Posterior vena cava (tissue), 2 donors: Measurements from ENCODE around the gene TFPT. TPM values are rescaled to one million over a fixed set of nuclear protein-coding genes. Genes with fewer than 3 reads are reported as not detected.
A peak's percentile ranks its signal among the peaks of the same experiment; 100 is the strongest.
"Not testable (repeated sequence)": the region's sequence is repeated elsewhere in the genome, so short reads cannot be mapped to it uniquely, and the experiment has no call there.

ENCODE experiments used
- DNase-seq: peaks from one replicate; pipeline ENCODE4 v3.0.0-alpha.2; 2020; ENCODE audit warnings: low spot score
- intact Hi-C, 2 donors: fragments of 100-400 bp; cut with DNase I; formaldehyde crosslinking; loops; one replicate each; pipeline versions ENCODE4 v1.14.1 to v1.14.2; 2022 to 2023
- total RNA-seq, 2 donors: library from RNA; stranded (reverse); fragmentation: NEBNext Ultra II Directional; extraction: Animal tissue kit (Norgen Biotek cat#: 25700); gene quantifications; one replicate each; pipeline ENCODE4 v1.2.1, GENCODE V29; 2021
- donor health status: DM: yes; HTN: yes; CAD: no.
- donor health status: DM: yes; HTN: yes; CAD: no.

TFPT gene
- total RNA-seq, 2 donors from 2014 or later: 13.3 to 14.8 TPM

DNA sequence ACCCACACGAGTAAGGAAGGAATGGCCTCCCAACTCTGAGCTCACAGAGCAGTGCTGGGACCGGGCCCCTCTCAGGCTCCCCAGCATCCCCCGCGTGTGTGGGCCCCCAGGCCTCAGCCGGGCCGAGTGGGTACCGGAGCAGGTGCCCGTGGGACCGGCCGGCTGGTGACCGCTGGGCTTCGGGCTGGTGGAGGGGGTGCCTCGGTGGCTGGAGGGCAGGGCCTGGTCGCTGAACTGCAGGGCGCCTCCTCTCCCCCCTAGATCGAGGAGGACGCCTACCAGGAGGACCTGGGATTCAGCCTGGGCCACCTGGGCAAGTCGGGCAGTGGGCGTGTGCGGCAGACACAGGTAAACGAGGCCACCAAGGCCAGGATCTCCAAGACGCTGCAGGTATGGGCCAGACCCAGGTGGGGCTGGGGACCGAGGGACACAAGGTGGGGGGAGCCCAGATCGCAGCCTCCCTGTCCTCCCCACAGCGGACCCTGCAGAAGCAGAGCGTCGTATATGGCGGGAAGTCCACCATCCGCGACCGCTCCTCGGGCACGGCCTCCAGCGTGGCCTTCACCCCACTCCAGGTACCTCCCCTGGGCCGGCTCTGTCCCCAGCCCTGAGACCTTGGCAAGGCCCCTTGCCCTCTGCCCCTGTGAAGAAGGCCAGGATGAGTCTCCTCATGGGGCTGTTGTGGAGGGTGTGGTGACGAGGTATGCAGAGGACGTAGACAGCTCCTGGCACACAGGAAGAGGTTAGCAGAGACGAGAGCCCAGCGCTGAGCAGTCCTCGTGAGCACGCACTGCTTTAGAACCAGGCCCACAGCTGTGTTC, 13.5 kb upstream of the TFPT start:
- no peak for DNase-seq
- intact Hi-C loops: no loop called here

DNA sequence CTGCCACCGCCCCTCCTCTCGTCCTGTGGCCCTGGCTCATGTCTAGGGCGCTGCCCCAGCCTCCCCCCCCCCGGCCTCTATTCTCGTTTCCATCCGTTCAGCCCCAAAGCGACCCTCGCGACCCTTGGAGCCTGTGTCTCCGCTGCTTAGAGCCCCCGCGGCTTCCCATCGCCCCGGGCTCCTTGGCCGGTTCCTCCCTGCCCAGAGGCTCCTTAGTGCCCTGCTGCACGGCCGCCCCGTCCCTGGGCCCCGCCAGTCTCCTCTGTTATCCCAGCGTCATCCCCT, 12.9 kb upstream of the TFPT start:
- DNase-seq: no peak
- intact Hi-C loops: no loop called here

DNA sequence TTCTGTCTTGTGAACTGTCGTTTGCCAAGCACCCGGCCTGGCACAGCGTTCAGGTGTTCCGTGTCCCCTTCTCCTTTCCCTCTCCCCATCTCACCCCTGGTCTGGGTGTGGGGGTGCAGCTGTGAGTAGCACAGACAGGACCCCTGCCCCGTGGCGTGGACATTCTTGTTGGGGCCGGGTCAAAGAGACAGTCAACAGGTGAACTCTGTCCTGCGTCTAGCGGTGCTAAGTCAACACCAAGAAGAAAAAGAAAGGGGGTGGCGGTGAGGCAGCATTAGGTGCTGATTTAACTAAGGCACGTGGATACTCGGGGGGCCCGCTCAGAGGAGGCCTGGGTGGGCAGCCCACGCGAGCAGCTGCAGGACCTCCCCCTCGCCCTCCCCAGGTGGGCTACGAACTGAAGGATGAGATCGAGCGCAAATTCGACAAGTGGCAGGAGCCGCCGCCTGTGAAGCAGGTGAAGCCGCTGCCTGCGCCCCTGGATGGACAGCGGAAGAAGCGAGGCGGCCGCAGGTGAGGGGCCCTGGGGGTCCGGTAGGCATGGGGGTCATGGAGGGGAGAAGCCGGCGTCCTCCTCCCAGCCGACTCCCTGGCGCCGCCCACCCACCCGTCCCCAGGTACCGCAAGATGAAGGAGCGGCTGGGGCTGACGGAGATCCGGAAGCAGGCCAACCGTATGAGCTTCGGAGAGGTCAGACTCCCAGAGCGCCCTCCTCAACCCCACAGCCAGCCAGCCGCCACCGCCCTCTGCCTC, 12.4 kb upstream of the TFPT start:
- intact Hi-C loops: no loop called here
- no peak for DNase-seq

GRCh38 chr19:54125713-54126112, 10.3 kb upstream of the TFPT start:
- intact Hi-C loops: no loop called here
- DNase-seq: no peak

DNA sequence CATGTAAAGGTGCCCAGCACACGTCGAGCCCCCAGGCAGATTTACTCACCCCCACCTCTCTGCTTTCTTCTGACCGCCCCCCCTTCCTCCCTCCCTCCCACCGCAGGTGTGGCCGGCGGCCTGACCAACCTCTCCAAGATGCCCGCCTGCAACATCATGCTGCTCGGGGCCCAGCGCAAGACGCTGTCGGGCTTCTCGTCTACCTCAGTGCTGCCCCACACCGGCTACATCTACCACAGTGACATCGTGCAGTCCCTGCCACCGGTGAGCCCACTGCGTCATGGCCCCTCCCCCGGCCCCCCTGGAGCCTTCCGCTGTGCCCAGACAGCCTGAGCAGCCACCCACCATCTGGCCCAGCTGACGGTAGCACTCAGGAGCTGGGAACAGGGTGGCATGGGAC, 8.9 kb upstream of the TFPT start:
- DNase-seq: no peak
- intact Hi-C loops: no loop called here

DNA sequence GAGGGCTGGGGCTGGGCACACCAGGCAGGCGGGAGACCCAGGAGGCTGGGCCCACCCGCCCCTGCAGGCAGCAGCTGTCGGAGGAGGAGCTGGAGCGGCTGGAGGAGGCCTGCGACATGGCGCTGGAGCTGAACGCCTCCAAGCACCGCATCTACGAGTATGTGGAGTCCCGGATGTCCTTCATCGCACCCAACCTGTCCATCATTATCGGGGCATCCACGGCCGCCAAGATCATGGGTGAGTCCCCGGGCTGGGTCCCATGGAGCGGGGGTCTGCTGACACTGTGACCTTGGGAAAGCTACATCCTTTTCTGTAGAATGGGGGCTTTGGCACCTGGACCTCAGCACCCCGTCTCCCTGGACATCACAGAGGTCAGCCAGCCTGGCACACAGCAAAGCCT, 8.2 kb upstream of the TFPT start:
- intact Hi-C loops: no loop called here
- no peak for DNase-seq

GRCh38 chr19:54121259-54121658, 5.8 kb upstream of the TFPT start:
- no peak for DNase-seq
- intact Hi-C loops: no loop called here

- DNase-seq: peak; percentile 89
- intact Hi-C loops: no loop called here
Measured at GRCh38 chr19:54114340-54115108, 933 bp downstream of the TFPT start.

- intact Hi-C loops: no loop called here
Measured at GRCh38 chr19:54109651-54110050, 5.8 kb downstream of the TFPT start.

GRCh38 chr19:54108496-54108895, 7.0 kb downstream of the TFPT start:
- intact Hi-C loops: no loop called here
- DNase-seq: no peak

More at GRCh38 chr19:54109651-54110050, 5.8 kb downstream of the TFPT start:
- no peak for DNase-seq

DNA sequence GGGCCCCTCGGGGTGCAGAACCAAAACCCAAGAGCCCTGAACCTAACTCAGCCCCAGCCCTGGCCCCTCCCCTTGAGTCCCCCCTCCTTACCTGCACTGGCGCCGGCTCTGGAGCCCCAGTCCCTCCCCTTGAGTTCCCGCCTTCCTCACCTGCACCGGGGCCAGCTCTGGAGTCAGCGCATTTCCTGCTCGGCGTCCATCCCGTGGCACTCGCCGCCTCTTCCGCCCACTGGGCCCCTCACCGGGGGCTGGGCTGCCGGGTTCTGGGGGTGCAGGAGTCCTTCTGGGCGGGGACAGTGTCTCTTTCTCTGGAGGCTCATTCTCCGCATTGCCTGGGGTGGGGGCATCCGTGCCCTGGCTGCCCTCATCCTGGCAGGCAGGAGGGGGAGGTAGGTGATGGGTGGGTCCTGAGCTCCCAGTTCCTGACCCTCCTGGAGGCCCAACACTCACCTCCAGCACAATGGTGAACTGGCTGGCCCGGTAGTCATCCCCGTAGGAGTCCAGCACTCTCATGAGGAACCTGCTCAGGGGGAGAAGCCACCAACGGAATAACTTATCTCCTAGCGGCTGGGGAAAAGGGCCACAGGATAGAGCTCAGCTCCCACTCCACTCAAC, 7.5 kb downstream of the TFPT start:
- intact Hi-C loops: no loop called here
- peak; percentile 64 for DNase-seq

DNA sequence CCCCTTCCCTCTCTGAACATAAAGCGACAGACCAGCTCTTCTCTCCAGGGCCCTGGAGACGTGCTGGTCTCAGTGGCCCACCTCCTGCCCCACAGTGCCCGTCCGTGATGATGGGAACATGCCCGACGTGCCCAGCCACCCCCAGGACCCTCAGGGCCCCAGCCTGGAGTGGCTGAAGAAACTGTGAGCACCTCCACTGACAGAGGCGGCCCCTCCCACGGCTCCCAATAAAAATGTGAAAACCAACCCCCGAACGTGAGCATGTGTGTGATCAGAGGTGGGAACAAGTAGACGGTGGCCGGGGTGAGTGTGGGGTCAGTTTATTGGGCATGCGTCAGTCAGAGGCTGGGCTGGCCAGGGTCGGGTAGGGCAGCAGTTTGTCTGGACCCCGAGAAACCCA, 8.7 kb downstream of the TFPT start:
- no peak for DNase-seq
- intact Hi-C loops: no loop called here

DNA sequence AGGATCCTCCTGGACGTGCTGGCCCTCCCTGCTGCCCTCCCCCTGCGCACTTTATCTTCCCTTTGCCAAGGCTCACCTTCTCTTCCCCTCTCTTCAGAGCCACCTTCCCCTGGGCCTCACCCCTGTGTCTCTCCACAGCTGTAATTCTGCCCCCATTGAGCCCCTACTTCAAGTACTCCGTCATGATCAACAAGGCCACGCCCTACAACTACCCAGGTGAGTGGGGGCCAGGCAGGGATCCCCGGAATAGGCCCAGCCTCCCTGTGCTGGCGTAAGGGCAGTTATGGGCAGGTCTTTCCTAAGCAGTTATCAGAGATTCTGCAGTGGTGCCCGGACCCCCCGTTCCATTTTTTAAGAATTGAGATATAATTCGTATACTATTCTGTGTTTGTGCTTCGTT, 9.7 kb downstream of the TFPT start:
- intact Hi-C loops: no loop called here
- DNase-seq: no peak

GRCh38 chr19:54104998-54105715, 10.3 kb downstream of the TFPT start:
- no peak for DNase-seq

GRCh38 chr19:54102421-54103169, 12.9 kb downstream of the TFPT start, which contains the start of gene NDUFA3:
NDUFA3 (plus strand) TSS chr19:54102855; CDS start chr19:54102879, 24 bp downstream.
- DNase-seq: peak; percentile 99
- intact Hi-C loops: no loop called here

More at GRCh38 chr19:54104998-54105715, 10.3 kb downstream of the TFPT start:
- intact Hi-C loops: no loop called here

- intact Hi-C loops: no loop called here
- DNase-seq: no peak
Measured at GRCh38 chr19:54100561-54100960, 14.9 kb downstream of the TFPT start, which contains the start of gene OSCAR. OSCAR (minus strand) TSS chr19:54100803; CDS start chr19:54100792, 11 bp downstream.

DNA sequence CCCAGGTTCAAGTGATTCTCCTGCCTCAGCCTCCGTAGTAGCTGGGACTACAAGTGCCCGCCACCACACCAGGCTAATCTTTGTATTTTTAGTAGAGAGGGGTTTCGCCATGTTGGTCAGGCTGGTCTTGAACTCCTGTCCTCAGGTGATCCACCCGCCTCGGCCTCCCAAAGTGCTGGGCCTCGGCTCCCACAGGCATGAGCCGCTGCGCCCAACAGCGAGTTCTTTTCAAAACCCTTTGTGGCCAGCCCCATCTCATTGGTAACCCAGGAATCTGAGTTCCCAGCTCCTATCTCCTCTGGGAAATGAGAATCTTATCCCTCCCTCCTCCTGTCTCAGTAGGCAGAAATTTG, 15.6 kb downstream of the TFPT start:
- intact Hi-C loops, DNase-seq: not testable (repeated sequence)

GRCh38 chr19:54099190-54099902, 16.1 kb downstream of the TFPT start:
- intact Hi-C loops: no loop called here
- DNase-seq: no peak
